OCI-LY7 (cell line): ENCODE results near the gene NAA25. TPM values are rescaled to one million over a fixed set of nuclear protein-coding genes. Genes with fewer than 3 reads are reported as not detected.

ENCODE experiments used
- BruUV-seq: library from RNA; stranded (reverse); fragments of 400-500 nt; replicated peaks from 2 replicates; lab custom pipeline; 2021; lab: Mats Ljungman, UMichigan
- CTCF ChIA-PET: fragments of 300-600 bp; sonication (Branson Sonifier 250); formaldehyde crosslinking; loops from one replicate; lab custom pipeline; 2022; ENCODE audit warnings: antibody characterized with exemption; ENCODE audit not compliant: unreplicated experiment; lab: Charles Lee
- POLR2A ChIA-PET: fragments of 300-600 bp; sonication (Branson Sonifier 250); formaldehyde crosslinking; loops from one replicate; lab custom pipeline; 2022; ENCODE audit warnings: antibody characterized with exemption; lab: Charles Lee
- DNase-seq: peaks from one replicate; pipeline ENCODE4 v3.0.0-alpha.2; 2015; ENCODE audit warnings: low spot score
- H2AFZ ChIP-seq: fragments of 200-600 bp; sonication (generic), shearing (Covaris generic); 2 replicates; pipeline ENCODE4 v1.6.1; 2014; ENCODE audit warnings: mild to moderate bottlenecking, antibody characterized with exemption, low read length, moderate library complexity
- H3K27ac ChIP-seq: fragments of 200-600 bp; sonication (generic); 2 replicates; pipeline ENCODE4 v1.5.1; 2014; ENCODE audit warnings: mixed run types, low read depth, mild to moderate bottlenecking, moderate library complexity, low read length, inconsistent platforms; ENCODE audit not compliant: poor library complexity, severe bottlenecking
- H3K36me3 ChIP-seq: fragments of 200-600 bp; sonication (generic); 2 replicates; pipeline ENCODE4 v1.6.1; 2014; ENCODE audit warnings: mild to moderate bottlenecking, antibody characterized with exemption, low read length, moderate library complexity, mixed read lengths; ENCODE audit not compliant: insufficient read depth
- H3K4me1 ChIP-seq: fragments of 200-600 bp; sonication (generic); 2 replicates; pipeline ENCODE4 v1.5.1; 2014; ENCODE audit warnings: mild to moderate bottlenecking, low read length; ENCODE audit not compliant: insufficient read depth, poor library complexity, severe bottlenecking
- H3K4me2 ChIP-seq: fragments of 200-600 bp; sonication (generic); 2 replicates; pipeline ENCODE4 v1.6.1; 2014; ENCODE audit warnings: mild to moderate bottlenecking, low read length
- H3K4me3 ChIP-seq: fragments of 200-600 bp; sonication (generic); 2 replicates; pipeline ENCODE4 v1.5.1; 2014; ENCODE audit warnings: mild to moderate bottlenecking, low read depth, low read length; ENCODE audit not compliant: poor library complexity, severe bottlenecking
- H3K79me2 ChIP-seq: fragments of 200-600 bp; sonication (generic); 2 replicates; pipeline ENCODE4 v1.6.1; 2016; ENCODE audit warnings: low read depth, mild to moderate bottlenecking, low read length, moderate library complexity, mixed read lengths; ENCODE audit not compliant: insufficient read depth
- H3K9me2 ChIP-seq: fragments of 200-600 bp; sonication (generic); 2 replicates; pipeline ENCODE4 v1.6.1; 2016; ENCODE audit warnings: mild to moderate bottlenecking, low read length, mixed read lengths; ENCODE audit not compliant: insufficient read depth
- H3K9me3 ChIP-seq: fragments of 200-600 bp; sonication (generic); 2 replicates; pipeline ENCODE4 v1.6.1; 2014; ENCODE audit warnings: mild to moderate bottlenecking, mixed run types, low read length, mixed read lengths
- H4K20me1 ChIP-seq: fragments of 200-600 bp; sonication (generic); 2 replicates; pipeline ENCODE4 v1.6.1; 2014; ENCODE audit warnings: mild to moderate bottlenecking, antibody characterized with exemption, low read length, moderate library complexity, mixed read lengths; ENCODE audit not compliant: insufficient read depth
- CTCF ChIP-seq: fragments of 200-600 bp; sonication (generic); conservative IDR thresholded peaks from 2 replicates; pipeline ENCODE4 v1.5.1; 2014; ENCODE audit warnings: mild to moderate bottlenecking, antibody characterized with exemption, low read length, moderate library complexity, mixed read lengths
- EZH2phosphoT487 ChIP-seq: fragments of 200-600 bp; sonication (generic); IDR thresholded peaks from 2 replicates; pipeline ENCODE4 v1.6.1; 2018; ENCODE audit warnings: low read depth, borderline replicate concordance, mild to moderate bottlenecking, mixed run types, antibody characterized with exemption, low read length, moderate library complexity, mixed read lengths
- intact Hi-C: fragments of 100-400 bp; cut with micrococcal nuclease; formaldehyde crosslinking; loops from one replicate; pipeline ENCODE4 v1.10.0; 2022; ENCODE audit not compliant: unreplicated experiment
- total RNA-seq, 2 experiments: library from RNA; depleted of rRNA in 1 of 2; stranded (reverse); fragments of >200 nt in 1 of 2; shearing (Covaris generic) in 1 of 2; gene quantifications; 2 replicates each; pipeline ENCODE4 v1.2.3, GENCODE V29; 2014 to 2022

The NAA25 gene
- total RNA-seq, 2 experiments from 2014 or later, result 27.4 to 50.3 TPM

GRCh38 chr12:112005419-112006395 is 102.9 kb downstream of the NAA25 start:
- Histone ChIP-seq H3K4me3 (no peak overlapping the region), H3K9me2 (no peaks in the 10 kb centered on the region), H3K4me1 (no peaks in the 10 kb centered on the region), H3K36me3 (no peaks in the 10 kb centered on the region; the same call in 1 of the 2 replicates), H2AFZ (no peak overlapping the region), H3K27ac (no peak overlapping the region), H3K79me2 (no peaks in the 10 kb centered on the region), H3K9me3 (no peaks in the 10 kb centered on the region), H4K20me1 (no peaks in the 10 kb centered on the region), H3K4me2 (no peak overlapping the region)
- intact Hi-C loops, result no loop called here
- no TSS peak for BruUV-seq
- TF ChIP-seq EZH2phosphoT487 (no peak), CTCF (no peak)
- POLR2A ChIA-PET, result no interaction called here
- no peak for DNase-seq
- CTCF ChIA-PET, result no interaction called here

- ChIA-PET CTCF (interaction anchor here (0.6 kb wide), 1 partner anchor 196 kb away, joined by 3 read pairs; no protein-coding TSS in a partner anchor), POLR2A (no interaction called here)
- TF ChIP-seq CTCF (no peak), EZH2phosphoT487 (no peak)
- Histone ChIP-seq H3K4me3 (no peak overlapping the region), H3K9me2 (no peaks in the 10 kb centered on the region), H4K20me1 (no peaks in the 10 kb centered on the region), H3K4me2 (no peak overlapping the region), H3K27ac (no peak overlapping the region), H3K9me3 (no peaks in the 10 kb centered on the region), H3K36me3 (no peaks in the 10 kb centered on the region; the same call in 1 of the 2 replicates), H3K79me2 (no peaks in the 10 kb centered on the region), H2AFZ (no peak overlapping the region), H3K4me1 (no peaks in the 10 kb centered on the region)
- intact Hi-C loops, result no loop called here
- no peak for DNase-seq
- no TSS peak for BruUV-seq
These were observed 104.5 kb downstream of the NAA25 start for GRCh38 chr12:112004041-112004440.
